Renal pelvis (tissue), 4 donors: Measurements from ENCODE around the gene DNAJC15. TPM values are rescaled to one million over a fixed set of nuclear protein-coding genes. Genes with fewer than 3 reads are reported as not detected.
A peak's percentile ranks its signal among the peaks of the same experiment; 100 is the strongest.
"Not testable (repeated sequence)": the region's sequence is repeated elsewhere in the genome, so short reads cannot be mapped to it uniquely, and the experiment has no call there.

Experiments
- DNase-seq: peaks from one replicate; pipeline ENCODE4 v3.0.0-alpha.2; 2013
- polyA plus RNA-seq, 3 donors: library from polyadenylated mRNA; unstranded; fragments of 120-200 nt; gene quantifications; one replicate each; pipeline ENCODE4 v1.2.1, GENCODE V29; 2013; ENCODE audit not compliant: insufficient read length in 3 of 3

Gene DNAJC15
- polyA plus RNA-seq, 3 donors = 17.8 to 30.9 (median 30.4) TPM

DNA sequence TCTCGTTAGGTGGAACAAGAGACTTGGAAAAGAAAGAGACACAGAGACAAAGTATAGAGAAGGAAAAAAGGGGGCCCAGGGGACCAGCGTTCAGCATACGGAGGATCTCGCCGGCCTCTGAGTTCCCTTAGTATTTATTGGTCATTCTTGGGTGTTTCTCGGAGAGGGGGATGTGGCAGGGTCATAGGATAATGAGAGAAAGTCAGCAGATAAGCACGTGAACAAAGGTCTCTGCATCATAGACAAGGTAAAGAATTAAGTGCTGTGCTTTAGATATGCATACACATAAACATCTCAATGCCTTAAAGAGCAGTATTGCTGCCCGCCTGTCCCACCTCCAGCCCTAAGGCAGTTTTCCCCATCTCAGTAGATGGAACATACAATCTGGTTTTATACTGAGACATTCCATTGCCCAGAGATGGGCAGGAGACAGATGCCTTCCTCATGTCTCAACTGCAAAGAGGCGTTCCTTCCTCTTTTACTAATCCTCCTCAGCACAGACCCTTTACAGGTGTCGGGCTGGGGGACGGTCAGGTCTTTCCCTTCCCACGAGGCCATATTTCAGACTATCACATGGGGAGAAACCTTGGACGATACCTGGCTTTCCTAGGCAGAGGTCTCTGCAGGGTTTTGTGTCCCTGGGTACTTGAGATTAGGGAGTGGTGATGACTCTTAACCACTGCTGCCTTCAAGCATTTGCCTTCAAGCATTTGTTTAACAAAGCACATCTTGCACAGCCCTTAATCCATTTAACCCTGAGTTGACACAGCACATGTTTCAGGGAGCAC lies 17.4 kb downstream of the DNAJC15 start:
- not testable (repeated sequence) for DNase-seq

DNA sequence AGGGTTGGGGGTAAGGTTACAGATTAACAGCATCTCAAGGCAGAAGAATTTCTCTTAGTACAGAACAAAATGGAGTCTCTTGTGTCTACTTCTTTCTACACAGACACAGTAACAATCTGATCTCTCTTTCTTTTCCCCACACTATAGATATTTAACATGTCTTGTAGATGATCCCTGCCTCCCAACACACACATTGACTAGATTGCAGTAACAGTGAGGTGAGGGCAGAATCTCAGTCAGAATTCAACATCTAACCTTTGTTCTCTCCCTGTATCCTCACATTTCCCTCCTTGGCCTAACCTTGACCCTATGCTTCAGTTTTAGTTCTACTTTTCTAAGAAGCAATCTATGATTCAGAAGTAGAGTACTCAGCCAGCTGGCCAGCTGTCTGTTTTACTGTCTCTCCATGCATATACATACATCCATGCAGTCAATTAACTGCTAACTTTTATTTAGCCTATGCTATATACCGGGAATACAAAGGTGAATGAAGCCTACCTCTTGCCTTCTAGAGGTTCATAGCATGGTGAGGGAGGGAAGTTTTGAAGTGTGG lies 18.1 kb downstream of the DNAJC15 start:
- no peak for DNase-seq

DNA sequence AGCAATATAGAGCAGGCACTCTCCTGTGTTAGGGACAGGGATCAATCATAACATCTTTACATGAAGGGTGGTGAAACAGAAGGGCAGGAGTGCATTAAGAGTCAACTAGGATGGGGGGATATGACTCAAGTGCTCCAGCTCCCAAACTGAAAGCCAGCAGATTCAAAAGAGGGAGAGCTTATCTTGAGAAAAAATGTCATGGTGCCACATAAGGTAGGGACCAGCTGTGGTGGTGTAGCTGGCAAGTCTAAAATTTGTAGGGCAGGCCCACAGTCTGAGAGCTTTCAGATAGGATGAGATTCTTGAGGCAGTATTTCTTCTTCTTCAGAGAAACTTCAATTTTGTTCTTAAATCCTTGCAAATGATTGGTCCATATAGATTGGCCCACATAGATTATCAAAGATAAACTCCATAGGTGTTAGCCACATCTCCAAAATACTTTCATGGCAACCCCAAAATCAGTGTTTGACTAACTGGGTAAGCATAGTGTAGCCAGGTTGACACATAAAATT lies 19.1 kb downstream of the DNAJC15 start:
- no peak for DNase-seq

DNA sequence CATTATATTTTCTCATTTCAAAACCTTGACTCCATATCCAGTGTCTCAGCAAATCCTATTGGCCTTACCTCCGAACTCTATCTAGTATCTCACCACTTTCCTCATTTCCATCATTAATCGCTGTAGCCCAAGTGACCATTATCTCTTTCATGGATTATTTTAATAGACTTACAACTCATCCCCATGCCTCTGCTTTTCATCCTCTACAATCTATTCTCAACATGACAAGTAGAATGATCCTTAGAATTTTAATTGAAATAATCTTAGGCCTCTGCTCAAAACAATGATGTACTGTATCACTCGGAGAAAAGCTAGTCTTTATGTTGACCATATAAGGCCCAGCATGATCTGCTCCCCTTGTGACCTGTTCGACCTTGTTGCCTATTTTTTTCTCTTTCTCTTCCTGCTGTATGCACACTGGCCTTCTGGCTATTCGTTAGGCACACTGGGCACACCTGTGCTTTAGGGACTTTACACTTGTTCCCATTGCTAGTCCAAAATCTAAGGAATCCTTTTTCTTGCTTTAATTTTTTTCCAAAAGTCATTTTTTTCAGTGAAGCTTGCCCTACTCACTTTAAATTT lies 21.4 kb downstream of the DNAJC15 start:
- no peak for DNase-seq

DNA sequence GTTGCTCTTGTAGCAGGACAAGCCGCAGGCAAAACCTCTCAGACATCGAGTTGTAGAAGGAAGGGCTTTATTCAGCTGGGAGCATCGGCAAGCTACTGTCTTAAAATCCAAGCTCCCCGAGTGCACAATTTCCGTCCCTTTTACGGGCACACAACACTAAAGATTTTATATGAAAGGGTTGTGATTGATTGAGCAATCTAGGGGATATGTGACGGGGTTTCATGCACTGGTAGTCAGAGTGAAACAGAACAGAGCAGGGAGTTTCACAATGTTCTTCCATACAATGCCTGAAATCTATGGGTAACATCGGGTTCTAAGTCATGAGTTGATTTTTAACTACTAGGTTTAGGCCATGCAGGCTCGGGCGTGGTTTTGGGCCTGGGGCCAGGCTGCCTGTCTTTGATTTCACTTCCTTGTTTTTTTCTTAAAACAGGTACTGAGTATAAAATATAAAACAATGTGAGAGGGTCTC lies 22.0 kb downstream of the DNAJC15 start:
- DNase-seq = not testable (repeated sequence)

DNA sequence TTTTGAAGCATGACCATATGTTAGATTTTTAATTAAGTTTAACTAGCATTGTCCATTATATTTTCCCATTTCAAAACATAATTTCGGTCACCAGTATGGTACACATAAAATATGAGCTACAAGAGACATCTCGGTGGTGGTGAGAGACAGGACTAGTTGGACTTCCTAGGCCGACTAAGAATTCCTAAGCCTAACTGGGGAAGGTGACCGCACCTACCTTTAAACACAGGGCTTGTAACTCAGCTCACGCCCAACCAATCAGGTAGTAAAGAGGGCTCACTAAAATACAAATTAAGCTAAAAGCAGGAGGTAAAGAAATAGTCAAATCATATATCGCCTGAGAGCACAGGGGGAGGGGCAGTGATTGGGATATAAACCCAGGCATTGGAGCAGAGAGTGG lies 22.9 kb downstream of the DNAJC15 start:
- DNase-seq = no peak

DNA sequence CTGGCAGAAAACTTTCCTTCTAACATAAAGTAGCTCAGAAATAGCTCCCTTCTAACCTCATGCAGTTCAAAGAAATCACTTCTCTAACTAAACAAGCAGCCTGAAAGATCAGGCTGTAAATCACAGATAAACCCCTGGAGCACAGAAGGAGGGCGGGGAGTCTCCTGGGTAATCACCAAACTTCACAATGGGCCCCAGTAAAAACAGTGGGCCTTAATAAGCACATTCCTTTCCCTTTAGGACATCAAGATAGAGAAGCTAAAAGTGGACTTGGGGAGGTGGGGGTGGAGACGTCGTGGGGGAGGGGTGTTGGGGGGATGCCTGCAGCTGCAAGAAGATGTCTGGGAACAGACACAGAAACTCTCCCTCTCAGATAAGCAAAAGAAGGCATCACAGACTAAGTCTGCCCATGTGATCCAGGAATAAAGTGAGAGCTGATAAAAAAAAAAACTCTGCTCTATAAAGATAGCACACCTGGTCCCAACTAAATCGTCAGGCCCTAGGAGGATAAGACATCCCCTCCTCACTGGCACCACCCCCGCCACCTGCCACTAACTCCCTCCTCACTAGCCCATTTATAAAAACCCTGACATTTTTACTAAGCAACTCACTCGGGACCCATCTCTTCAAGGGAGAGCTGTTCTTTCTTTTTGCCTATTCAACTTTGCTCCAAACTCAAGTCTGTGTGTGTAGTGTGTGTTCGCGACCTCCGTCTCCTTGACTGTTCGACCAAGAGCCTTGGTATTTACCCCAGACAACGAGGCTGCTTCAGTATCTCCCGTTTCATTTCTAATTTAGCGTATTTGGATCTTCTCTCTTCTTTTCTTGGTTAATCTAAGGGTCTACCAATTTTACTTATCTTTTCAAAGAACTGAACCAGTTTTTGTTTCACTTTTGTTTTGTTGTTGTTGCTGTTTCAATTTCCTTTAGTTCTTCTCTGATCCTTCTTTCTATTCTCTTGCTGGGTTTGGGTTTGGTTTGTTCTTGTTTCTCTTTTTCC lies 31.7 kb downstream of the DNAJC15 start:
- DNase-seq = peak; percentile 84

DNA sequence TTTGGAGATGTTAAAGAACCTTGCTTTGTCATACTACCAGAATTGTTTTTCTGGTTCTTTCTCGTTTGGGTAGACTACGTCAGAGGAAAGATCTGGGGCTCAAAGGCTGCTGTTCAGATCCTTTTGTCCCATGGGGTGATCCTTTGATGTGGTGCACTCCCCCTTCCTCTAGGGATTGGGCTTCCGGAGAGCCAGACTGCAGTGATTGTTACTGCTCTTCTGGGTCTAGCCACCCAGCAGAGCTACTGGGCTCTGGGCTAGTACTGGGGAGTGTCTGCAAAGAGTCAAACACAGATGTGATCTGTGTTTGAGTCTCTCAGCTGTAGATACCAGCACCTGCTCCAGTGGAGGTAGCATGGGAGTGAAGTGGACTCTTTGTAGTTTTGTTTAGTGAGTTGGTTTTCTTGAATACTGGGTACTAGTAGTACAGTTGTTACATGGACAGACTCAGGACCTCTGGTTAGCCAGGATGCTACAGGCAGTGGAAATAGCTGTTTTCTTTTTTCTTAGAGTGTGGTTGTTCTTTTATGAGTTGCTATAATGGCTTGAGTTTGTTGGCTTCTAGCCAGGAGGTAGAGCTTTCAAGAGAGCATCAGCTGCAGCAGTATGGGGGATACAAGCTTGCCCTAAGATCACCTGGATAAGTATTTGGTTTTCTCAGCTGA lies 34.4 kb downstream of the DNAJC15 start:
- DNase-seq = no peak

DNA sequence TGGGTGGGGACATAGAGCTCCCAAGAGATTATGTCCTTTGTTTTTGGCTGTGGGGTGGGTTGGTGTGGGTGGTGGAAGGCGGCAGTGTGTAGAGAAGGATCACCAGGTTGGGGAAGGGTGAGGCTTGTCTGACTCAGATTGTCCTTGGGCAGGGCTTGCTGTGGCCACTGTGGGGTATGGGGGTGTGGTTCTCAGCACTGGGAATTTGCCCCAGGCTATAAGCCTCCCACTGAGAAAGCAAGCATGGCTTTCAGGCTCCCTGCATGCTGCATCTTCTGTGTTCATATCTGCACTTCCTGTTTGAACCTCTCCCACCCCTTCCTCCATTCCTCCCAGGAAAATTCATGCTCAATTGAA lies 34.9 kb downstream of the DNAJC15 start:
- DNase-seq = no peak

DNA sequence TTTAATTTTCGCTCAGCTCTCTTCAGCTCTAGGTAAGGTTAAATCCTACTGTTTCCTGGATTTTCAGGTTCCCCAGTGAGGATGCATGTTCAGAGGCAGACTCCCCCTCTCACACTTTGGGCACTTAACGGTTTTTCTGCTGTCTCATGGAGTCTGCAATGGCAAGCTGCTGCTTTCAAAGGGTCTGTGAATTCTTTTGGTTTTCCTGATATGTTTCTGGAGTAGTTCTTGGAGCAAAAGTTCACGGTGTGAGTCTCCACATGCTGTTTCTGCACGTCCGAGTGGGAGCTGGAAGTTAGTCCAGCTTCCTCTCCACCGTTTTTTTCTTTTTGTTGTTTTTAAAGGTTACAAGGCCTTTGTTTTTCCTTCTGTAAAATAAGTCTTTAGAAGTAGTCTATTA lies 35.4 kb downstream of the DNAJC15 start:
- DNase-seq = peak; percentile 12

DNA sequence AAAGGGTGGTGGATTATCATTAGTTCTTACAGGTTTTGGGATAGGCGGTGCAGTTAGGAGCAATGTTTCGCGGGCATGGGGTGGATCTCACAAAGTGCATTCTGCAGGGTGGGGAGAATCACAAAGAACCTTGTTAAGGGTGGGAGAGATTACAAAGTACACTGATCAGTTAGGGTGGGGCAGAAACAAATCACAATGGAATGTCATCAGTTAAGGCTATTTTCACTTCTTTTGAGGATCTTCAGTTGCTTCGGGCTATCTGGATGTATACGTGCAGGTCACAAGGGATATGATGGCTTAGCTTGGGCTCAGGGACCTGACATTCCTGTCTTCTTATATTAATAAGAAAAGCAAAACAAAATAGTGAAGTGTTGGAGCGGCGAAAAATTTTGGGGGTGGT lies 36.4 kb downstream of the DNAJC15 start:
- DNase-seq = not testable (repeated sequence)

DNA sequence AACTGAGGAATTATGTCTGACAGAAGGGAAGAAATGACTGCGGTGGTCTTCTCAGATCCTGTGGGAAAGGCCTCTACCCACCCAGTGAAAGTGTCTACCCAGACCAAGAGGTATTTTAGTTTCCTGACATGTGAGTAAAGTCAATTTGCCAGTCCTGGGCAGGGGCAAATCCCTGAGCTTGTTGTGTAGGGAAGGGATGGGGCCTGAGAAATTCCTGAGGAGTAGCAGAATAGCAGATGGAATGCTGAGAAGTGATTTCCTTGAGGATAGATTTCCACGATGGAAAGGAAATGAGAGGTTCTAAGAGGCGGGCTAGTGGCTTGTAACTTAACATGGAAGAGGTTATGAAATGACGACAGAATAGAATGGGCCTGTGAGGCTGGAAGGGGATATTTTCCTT lies 37.4 kb downstream of the DNAJC15 start:
- DNase-seq = not testable (repeated sequence)

DNA sequence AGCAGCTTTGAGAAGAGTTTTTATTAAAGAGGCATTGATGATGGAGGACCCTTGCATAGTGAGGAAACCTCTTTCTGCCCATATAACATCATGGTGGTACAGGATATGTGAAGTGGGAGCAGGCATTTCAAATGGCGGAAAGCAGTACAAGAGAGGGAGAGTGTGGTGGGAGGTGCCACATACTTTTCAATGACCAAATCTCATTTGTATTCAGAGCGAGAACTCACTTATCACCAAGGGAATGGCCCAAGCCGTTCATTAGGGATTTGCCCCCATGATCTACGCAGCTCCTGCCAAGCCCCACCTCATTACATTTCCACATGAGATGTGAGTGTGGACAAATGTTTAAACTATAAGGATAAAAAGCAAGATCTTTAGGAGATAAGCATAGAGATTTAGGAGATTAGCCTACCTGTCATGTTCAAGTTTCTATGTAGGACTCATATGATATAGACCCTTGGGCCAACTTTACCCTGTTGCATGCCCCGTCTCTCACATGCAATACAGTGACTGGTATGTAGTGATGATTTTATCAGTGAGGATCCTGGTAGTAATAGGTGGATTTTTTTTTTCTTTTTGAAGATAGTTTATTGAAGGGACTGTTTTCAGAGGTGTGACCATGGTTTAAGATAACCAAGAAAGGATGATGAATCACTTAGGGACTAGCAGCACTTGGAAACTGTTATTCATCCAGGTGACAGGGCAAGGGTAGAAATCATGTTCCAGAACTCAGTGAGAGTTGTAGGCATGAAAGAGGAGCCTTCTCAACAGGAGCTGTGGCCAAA lies 38.3 kb downstream of the DNAJC15 start:
- DNase-seq = no peak

DNA sequence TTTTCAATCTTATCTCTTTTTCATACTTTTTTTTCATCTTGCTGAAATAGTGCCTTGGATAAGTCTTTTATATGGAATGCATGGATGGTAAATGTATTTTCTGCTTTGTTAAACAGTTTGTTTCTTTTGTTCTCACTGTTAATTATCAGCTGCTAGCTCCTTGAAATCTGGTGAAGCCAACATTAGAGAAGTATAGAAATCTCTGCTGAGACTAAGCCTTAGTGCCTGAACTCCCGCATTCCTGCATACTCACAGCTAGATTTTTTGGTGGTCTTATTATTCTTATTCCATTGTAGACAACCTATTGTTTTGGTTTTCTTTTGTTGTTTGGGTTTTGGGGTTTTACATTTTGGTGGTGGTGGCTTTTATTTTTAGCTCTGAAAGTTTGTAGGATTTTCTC lies 48.4 kb downstream of the DNAJC15 start:
- DNase-seq = no peak

DNA sequence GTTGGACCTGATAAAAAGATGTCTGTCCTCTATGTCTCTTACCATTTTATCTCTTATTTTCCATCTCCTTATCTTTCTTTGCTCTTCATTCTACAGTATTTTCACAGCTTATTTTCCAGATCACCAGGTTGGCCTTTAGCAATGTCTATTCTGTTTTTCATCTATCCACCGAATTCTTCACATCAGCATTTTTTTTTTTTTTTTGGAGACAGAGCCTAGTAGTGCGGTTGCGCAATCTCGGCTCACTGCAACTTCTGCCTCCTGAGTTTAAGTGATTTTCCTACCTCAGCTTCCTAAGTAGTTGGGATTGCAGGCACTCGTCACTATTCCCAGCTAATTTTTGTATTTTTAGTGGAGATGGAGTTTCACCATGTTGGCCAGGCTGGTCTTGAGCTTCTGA lies 49.0 kb downstream of the DNAJC15 start:
- DNase-seq = no peak

DNA sequence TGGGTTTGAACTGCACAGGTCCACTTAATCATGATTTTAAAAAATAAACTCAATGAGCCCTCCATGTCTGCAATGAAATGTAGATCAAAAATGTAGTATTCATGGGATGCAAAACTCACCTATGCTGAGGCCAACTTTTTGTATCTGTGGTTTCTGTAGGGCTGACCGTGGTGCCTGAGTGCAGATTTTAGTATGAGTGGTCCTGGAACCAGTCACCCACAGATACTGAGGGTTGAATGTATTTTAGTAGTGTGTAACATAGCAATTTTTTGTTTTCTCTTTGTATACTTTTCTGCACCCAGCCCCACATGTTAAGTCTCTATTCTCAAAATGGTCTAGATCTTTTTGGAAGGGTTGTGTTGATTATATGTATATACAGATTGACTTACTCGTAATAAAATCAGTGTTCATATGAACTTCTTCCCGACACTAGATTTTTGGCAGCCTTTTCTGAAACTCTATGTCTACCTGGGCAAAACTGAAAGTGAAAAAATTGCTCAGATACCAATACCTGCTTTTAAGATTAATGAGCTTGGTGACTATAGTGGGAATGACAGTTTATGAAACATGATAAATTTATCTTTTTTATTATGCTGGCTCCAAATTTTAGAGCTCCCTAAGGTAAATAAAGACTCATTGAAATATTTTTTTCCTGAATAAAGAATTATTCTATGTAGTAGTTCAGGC lies 51.6 kb downstream of the DNAJC15 start:
- DNase-seq = no peak

DNA sequence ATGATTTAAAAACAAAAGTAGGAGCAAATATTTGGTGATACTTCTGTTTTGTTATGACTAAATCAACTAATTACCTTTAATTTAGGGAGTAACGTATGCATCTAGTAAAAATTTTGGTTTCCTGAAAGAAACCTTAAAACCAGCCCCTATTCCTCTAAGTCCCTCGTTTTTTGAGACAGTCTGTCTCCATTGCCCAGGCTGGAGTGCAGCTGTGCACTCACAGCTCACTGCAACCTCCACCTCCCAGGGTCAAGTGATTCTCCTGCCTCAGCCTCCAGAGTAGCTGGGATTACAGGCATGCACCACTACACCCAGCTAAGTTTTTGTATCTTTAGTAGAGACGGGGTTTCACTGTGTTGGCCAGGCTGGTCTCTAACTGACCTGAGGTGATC lies 52.1 kb downstream of the DNAJC15 start:
- DNase-seq = not testable (repeated sequence)

DNA sequence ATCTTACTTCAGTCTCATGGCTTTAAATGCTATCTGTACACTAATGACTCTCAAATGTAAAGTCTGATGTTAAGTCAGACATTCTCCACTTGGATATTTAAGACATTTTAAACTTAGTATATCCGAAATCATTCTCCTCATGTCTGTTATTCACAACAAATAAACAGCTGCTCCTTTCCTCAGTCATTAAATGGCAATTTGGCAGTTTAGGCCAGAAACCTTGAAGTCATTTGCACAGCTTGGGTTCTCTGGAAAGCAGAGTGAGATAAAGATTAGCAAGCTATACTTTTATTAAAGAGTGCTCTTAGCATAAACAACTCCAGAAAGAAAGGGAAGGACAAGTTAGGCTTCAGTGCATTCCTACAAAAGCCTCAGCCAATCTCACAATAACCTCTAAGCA lies 53.7 kb downstream of the DNAJC15 start:
- no peak for DNase-seq

DNA sequence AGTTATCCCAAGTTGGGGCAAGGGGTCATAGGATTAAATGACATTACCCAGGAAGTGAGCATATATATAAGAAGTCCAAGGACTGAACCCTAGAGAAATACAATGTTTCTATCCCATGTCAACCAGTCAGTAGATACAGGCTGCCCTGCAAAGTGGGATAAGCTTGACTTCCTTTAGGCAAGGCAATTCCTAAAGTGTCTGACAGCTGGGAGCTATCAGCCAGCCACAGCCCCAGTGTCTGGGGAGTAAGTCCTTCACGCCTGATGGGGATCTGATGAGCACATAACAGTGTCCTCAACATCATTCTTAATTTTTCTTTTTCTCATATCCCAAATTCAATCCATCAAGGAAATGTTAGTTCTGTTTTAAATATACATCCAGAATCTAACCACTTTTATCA lies 54.1 kb downstream of the DNAJC15 start:
- DNase-seq = peak; percentile 53

DNA sequence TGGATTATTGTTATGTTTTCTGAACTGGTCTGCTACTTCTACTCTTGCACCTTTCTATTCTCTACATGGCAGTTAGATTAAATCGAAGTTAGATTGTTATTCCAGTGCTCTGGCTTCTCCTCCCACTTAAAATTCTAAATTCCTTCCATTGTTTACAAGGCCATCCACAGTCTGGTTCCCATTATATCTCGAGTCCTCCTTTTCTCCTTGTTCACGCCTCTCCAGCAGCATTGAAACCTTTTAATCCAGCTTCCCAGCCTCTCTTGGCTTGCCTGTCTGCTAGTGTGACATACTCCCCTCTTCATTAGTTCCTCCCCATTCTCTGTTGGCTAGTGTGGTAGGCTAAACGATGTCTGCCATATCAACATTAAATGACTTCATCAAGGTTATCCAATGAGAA lies 54.5 kb downstream of the DNAJC15 start:
- DNase-seq = no peak
